H9 (cell line): ENCODE results near the gene KLF2. TPM values are rescaled to one million over a fixed set of nuclear protein-coding genes. Genes with fewer than 3 reads are reported as not detected.

ENCODE experiments used
- DNase-seq: peaks from one replicate; pipeline ENCODE4 v3.0.0-alpha.2; 2017
- H2AFZ ChIP-seq: one replicate; pipeline ENCODE4 v1.6.1; 2013; ENCODE audit warnings: mild to moderate bottlenecking, low read length, control low read depth, moderate library complexity
- H2AK5ac ChIP-seq: 2 replicates; pipeline ENCODE4 v1.6.1; 2013; ENCODE audit warnings: low read length, control low read depth, mixed read lengths; ENCODE audit not compliant: insufficient read length
- H2BK120ac ChIP-seq: one replicate; pipeline ENCODE4 v1.6.1; 2013; ENCODE audit warnings: low read depth, mild to moderate bottlenecking, low read length, control low read depth, inconsistent platforms; ENCODE audit not compliant: poor library complexity, severe bottlenecking
- H2BK12ac ChIP-seq: 2 replicates; pipeline ENCODE4 v1.6.1; 2013; ENCODE audit warnings: low read length, control low read depth, mixed read lengths, low read depth; ENCODE audit not compliant: insufficient read length
- H2BK15ac ChIP-seq: 2 replicates; pipeline ENCODE4 v1.6.1; 2013; ENCODE audit warnings: low read depth, low read length, control low read depth
- H2BK20ac ChIP-seq: one replicate; pipeline ENCODE4 v1.6.1; 2013; ENCODE audit warnings: low read depth, mild to moderate bottlenecking, low read length, control low read depth, inconsistent platforms; ENCODE audit not compliant: poor library complexity, severe bottlenecking
- H2BK5ac ChIP-seq: 2 replicates; pipeline ENCODE4 v1.6.1; 2013; ENCODE audit warnings: low read length, control low read depth, mixed read lengths; ENCODE audit not compliant: insufficient read length
- H3K14ac ChIP-seq: 2 replicates; pipeline ENCODE4 v1.6.1; 2013; ENCODE audit warnings: low read length, control low read depth; ENCODE audit not compliant: insufficient read depth
- H3K18ac ChIP-seq: 2 replicates; pipeline ENCODE4 v1.6.1; 2013; ENCODE audit warnings: low read depth, mild to moderate bottlenecking, mixed read lengths, low read length, control low read depth; ENCODE audit not compliant: insufficient read length
- H3K23ac ChIP-seq: 2 replicates; pipeline ENCODE4 v1.6.1; 2013; ENCODE audit warnings: low read length, control low read depth, mixed read lengths, low read depth; ENCODE audit not compliant: insufficient read length
- H3K23me2 ChIP-seq: 2 replicates; pipeline ENCODE4 v1.6.1; 2013; ENCODE audit warnings: low read depth, mild to moderate bottlenecking, mixed read lengths, low read length, control low read depth; ENCODE audit not compliant: insufficient read length, poor library complexity, severe bottlenecking
- H3K27ac ChIP-seq: 2 replicates; pipeline ENCODE4 v1.5.1; 2013; ENCODE audit warnings: low read length, control low read depth, mixed read lengths, low read depth; ENCODE audit not compliant: insufficient read length
- H3K27me3 ChIP-seq: 2 replicates; pipeline ENCODE4 v1.6.1; 2013; ENCODE audit warnings: low read length, control low read depth, inconsistent platforms; ENCODE audit not compliant: insufficient read depth
- H3K4ac ChIP-seq: 2 replicates; pipeline ENCODE4 v1.6.1; 2013; ENCODE audit warnings: low read depth, mild to moderate bottlenecking, control low read depth, inconsistent platforms, low read length, moderate library complexity
- H3K4me1 ChIP-seq: 2 replicates; pipeline ENCODE4 v1.6.1; 2013; ENCODE audit warnings: low read length, control low read depth, inconsistent platforms; ENCODE audit not compliant: insufficient read depth
- H3K4me2 ChIP-seq: 2 replicates; pipeline ENCODE4 v1.6.1; 2013; ENCODE audit warnings: low read length, control low read depth, mixed read lengths; ENCODE audit not compliant: insufficient read length, insufficient read depth
- H3K56ac ChIP-seq: 2 replicates; pipeline ENCODE4 v1.6.1; 2013; ENCODE audit warnings: low read depth, mild to moderate bottlenecking, mixed read lengths, low read length, control low read depth; ENCODE audit not compliant: insufficient read length
- H3K79me1 ChIP-seq: 2 replicates; pipeline ENCODE4 v1.6.1; 2013; ENCODE audit warnings: low read depth, mild to moderate bottlenecking, moderate library complexity, low read length, control low read depth, inconsistent platforms; ENCODE audit not compliant: insufficient read depth, poor library complexity, severe bottlenecking
- H3K79me2 ChIP-seq: 2 replicates; pipeline ENCODE4 v1.6.1; 2013; ENCODE audit warnings: low read length, control low read depth, inconsistent platforms; ENCODE audit not compliant: insufficient read depth
- H3K9ac ChIP-seq: 2 replicates; pipeline ENCODE4 v1.6.1; 2013; ENCODE audit warnings: low read length, control low read depth, mixed read lengths; ENCODE audit not compliant: insufficient read length; ENCODE audit errors: extremely low read depth
- H3K9me3 ChIP-seq: one replicate; pipeline ENCODE4 v1.6.1; 2013; ENCODE audit warnings: low read depth, low read length, inconsistent platforms; ENCODE audit not compliant: control insufficient read depth
- H3T11ph ChIP-seq: one replicate; pipeline ENCODE4 v1.6.1; 2013; ENCODE audit warnings: mild to moderate bottlenecking, low read length, control low read depth, inconsistent platforms
- H4K20me1 ChIP-seq: one replicate; pipeline ENCODE4 v1.6.1; 2013; ENCODE audit not compliant: control insufficient read depth, insufficient read length, insufficient read depth
- H4K5ac ChIP-seq: 2 replicates; pipeline ENCODE4 v1.6.1; 2013; ENCODE audit warnings: low read depth, mild to moderate bottlenecking, mixed read lengths, low read length, control low read depth; ENCODE audit not compliant: insufficient read length
- H4K8ac ChIP-seq: replicated peaks from 2 replicates; pipeline ENCODE4 v1.6.1; 2013; ENCODE audit warnings: low read length, control low read depth, mixed read lengths, low read depth; ENCODE audit not compliant: insufficient read length
- H4K91ac ChIP-seq: 2 replicates; pipeline ENCODE4 v1.6.1; 2013; ENCODE audit warnings: low read depth, mild to moderate bottlenecking, moderate library complexity, mixed read lengths, low read length, control low read depth; ENCODE audit not compliant: insufficient read length
- H3K27ac Mint-ChIP-seq, 3 experiments: 2 replicates in 2 of 3; 3 replicates in 1 of 3; pipeline ENCODE4 v1.8.0; 2020 to 2021; ENCODE audit warnings: mixed read lengths in 3 of 3, mild to moderate bottlenecking in 1 of 3, moderate library complexity in 1 of 3
- H3K27me3 Mint-ChIP-seq: 2 replicates; pipeline ENCODE4 v1.8.0; 2021; ENCODE audit warnings: low read depth, mild to moderate bottlenecking, moderate library complexity, mixed read lengths
- H3K36me3 Mint-ChIP-seq, 3 experiments: 2 replicates in 2 of 3; 3 replicates in 1 of 3; pipeline ENCODE4 v1.8.0; 2020 to 2021; ENCODE audit warnings: low read depth in 3 of 3, mixed read lengths in 3 of 3; ENCODE audit not compliant: insufficient read depth in 1 of 3
- H3K4me1 Mint-ChIP-seq, 2 experiments: 2 replicates each; pipeline ENCODE4 v1.8.0; 2020; ENCODE audit warnings: mixed read lengths in 2 of 2
- H3K4me3 Mint-ChIP-seq, 2 experiments: 2 replicates in 1 of 2; 3 replicates in 1 of 2; pipeline ENCODE4 v1.8.0; 2020 to 2021; ENCODE audit warnings: mild to moderate bottlenecking in 2 of 2, mixed read lengths in 2 of 2, moderate library complexity in 1 of 2
- H3K9me3 Mint-ChIP-seq, 2 experiments: 2 replicates in 1 of 2; 3 replicates in 1 of 2; pipeline ENCODE4 v1.8.0; 2020; ENCODE audit warnings: mild to moderate bottlenecking in 2 of 2, mixed read lengths in 2 of 2, moderate library complexity in 1 of 2
- WGBS: extraction: QIAGEN DNeasy Blood & Tissue Kit; methylation state at CpG from one replicate; pipeline ENCODE4 v1.1.7; 2013; ENCODE audit warnings: missing lambda C conversion rate, low lambda C conversion rate, mixed read lengths; ENCODE audit not compliant: insufficient read length; ENCODE audit errors: extremely low coverage; 5-methylcytosine and 5-hydroxymethylcytosine counted together
- total RNA-seq: library from RNA; stranded (reverse); gene quantifications from 2 replicates; pipeline ENCODE4 v1.2.1, GENCODE V29; 2021
- TF ChIP-seq, protein P1 (sequence below): fragments of 200-600 bp; sonication (generic); conservative IDR thresholded peaks from 3 replicates; pipeline ENCODE4 v1.8.0; 2021; ENCODE audit warnings: antibody characterized with exemption, mild to moderate bottlenecking

The KLF2 gene
- total RNA-seq, 1 experiment from 2014 or later, result 0.33 TPM

- Mint-ChIP-seq H3K36me3 (peaks cover 11 to 23% (median 20%) of the 10 kb centered on the region in 3 experiments; a peak in 6 of 7 replicates), H3K27ac (peak overlapping the region in 1 of 3 experiments; percentile 47; a peak in 2 of 7 replicates)
- DNase-seq, result no peak
Observed at GRCh38 chr19:16369664-16370576, 45.3 kb downstream of the KLF2 start.

More at GRCh38 chr19:16369664-16370576, 45.3 kb downstream of the KLF2 start:
- H3K27me3 ChIP-seq, result no peaks in the 10 kb centered on the region
- no peak overlapping the region for H2BK5ac ChIP-seq
- H2AFZ ChIP-seq, result no peak overlapping the region
- no peak overlapping the region for H3K14ac ChIP-seq
- no peak overlapping the region for H3K56ac ChIP-seq
- H2BK120ac ChIP-seq, result no peak overlapping the region
- no peak overlapping the region for H2BK20ac ChIP-seq
- WGBS, result no CpG with 5 or more reads among the region's 22 CpGs
- no peak overlapping the region for H3K4ac ChIP-seq
- TF ChIP-seq, protein P1, sequence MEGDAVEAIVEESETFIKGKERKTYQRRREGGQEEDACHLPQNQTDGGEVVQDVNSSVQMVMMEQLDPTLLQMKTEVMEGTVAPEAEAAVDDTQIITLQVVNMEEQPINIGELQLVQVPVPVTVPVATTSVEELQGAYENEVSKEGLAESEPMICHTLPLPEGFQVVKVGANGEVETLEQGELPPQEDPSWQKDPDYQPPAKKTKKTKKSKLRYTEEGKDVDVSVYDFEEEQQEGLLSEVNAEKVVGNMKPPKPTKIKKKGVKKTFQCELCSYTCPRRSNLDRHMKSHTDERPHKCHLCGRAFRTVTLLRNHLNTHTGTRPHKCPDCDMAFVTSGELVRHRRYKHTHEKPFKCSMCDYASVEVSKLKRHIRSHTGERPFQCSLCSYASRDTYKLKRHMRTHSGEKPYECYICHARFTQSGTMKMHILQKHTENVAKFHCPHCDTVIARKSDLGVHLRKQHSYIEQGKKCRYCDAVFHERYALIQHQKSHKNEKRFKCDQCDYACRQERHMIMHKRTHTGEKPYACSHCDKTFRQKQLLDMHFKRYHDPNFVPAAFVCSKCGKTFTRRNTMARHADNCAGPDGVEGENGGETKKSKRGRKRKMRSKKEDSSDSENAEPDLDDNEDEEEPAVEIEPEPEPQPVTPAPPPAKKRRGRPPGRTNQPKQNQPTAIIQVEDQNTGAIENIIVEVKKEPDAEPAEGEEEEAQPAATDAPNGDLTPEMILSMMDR, result no peak
- H3K79me1 ChIP-seq, result no peaks in the 10 kb centered on the region
- H3K27ac ChIP-seq, result no peak overlapping the region
- no peak overlapping the region for H3K4me2 ChIP-seq
- H3K23me2 ChIP-seq, result no peaks in the 10 kb centered on the region
- no peak overlapping the region for H2BK12ac ChIP-seq
- no peak overlapping the region for H4K91ac ChIP-seq
- no peak overlapping the region for H4K5ac ChIP-seq
- H3K9ac ChIP-seq, result no peak overlapping the region
- no peaks in the 10 kb centered on the region for H3K4me1 ChIP-seq
- H3K9me3 ChIP-seq, result no peaks in the 10 kb centered on the region
- H3K18ac ChIP-seq, result no peak overlapping the region
- no peak overlapping the region for H3K23ac ChIP-seq
- H3T11ph ChIP-seq, result no peak overlapping the region
- no peak overlapping the region for H4K8ac ChIP-seq
- no peaks in the 10 kb centered on the region for H3K79me2 ChIP-seq
- H2AK5ac ChIP-seq, result no peak overlapping the region
- H2BK15ac ChIP-seq, result no peak overlapping the region
- no peaks in the 10 kb centered on the region for H3K9me3 Mint-ChIP-seq
- H3K27me3 Mint-ChIP-seq, result no peaks in the 10 kb centered on the region
- H4K20me1 ChIP-seq, result no peaks in the 10 kb centered on the region
- no peak overlapping the region for H3K4me3 Mint-ChIP-seq
- H3K4me1 Mint-ChIP-seq, result peaks cover 14 to 27% of the 10 kb centered on the region in 2 experiments
